Measurements from ENCODE around the gene MCOLN2.

The MCOLN2 gene

DNA sequence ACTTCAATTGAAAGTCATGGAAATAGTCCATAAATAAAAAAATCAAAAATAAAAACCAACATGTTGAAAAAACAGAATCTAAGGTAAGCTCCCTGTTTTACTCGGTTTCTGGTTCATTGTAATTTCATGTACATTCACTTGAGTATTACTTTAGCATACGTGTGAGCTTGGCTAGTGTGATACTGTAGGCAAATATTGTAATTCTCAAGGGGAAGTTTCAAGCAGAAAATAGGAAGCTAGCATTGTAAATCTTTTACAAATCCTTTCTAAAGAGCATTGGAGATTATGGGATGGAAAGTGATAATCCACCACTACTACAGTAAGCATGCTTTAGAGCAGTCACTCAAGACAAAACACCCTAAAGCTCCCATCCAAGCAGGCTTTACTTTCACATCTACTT lies 100.6 kb downstream of the MCOLN2 start:
- ATAC-seq (no peak), DNase-seq (no peak)

DNA sequence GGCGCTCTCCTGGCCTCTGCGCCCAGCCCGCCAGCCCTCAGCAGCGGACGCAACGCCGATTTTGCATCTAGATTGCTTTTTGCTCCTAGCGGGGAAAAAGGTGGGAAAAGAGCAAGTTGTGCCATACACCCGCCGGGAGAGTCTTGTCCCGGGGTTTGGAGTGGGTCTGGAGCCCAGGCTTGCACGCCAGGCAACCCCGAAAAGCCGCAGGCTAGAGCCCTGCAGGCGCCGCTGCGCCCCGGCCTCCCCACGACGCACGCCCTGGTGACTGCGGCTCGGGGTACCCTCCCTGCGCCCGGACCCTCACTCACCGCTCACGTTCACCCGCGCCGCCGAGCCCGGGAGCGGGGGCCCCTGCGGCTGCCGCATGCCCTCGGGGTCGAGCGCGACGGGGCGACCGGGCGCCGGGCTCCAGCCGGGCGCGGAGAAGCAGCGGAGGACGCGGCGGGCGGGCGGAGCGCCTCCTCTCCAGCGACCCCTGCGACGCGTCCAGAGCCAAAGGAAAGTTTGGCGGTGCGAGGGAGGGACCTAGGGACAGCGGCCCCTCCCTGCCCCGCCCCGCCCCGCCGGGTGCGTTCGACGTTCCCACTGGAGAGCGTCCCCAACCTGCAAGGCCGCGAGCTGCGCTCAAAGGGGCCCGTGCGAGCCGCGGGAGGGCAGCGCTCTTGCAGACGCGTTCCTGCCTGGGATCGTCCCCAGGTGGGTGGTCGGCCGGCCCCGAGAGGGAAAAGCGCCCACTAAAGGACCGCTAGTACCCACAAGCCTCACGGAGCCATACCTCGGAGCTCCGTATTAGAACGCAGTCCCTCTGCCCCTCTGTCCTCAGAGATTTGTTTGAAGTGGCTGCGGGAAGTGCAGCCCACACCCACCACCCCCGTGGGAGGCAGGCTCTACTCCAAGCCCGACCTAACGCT lies 104.0 kb downstream of the MCOLN2 start, which contains the start of gene LPAR3:
LPAR3 (minus strand) TSS at position 502 of the 914 bp plus-strand sequence. CDS start 27,086 bp downstream, outside the sequence.
- ATAC-seq: peak; percentile 68
- DNase-seq: peak; percentile 49

DNA sequence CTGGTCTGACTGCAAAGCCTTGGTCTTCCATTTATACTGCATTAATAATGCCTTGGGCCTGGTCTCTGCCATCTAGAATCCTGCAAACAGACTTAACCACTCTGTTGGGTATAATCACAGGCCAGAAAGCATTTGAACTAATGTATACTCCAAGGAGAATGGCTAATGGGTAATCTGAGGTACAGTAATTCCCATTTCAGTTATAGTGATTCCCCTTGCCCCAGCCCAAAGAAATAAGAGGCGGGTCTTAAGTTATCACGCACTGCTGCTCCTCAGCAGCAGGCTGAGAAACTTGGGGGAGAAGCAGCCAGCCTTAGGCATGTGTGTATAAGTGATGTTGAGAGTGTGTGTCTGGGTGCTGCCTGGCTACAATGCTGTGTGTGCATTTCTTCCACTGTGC lies 106.3 kb downstream of the MCOLN2 start:
- DNase-seq (no peak), ATAC-seq (no peak)

DNA sequence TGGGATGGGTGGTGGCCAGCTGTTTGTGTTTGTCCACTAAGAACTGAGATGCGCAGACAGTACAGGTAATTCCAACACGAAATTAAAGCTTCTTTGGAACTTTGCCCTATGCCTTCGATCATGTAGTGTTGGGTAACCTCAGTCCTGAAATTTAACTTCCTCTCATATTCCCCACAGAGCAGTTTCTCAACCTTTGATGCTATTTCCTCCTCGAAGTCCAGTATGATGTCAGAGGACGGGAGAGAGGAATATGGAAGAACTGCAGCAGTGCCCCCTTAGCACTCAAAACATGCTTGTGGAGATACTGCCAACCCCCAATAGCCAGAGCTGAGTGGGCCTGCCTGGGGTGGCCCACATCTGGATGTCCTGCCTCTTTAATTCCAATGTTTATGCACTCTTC lies 107.5 kb downstream of the MCOLN2 start:
- DNase-seq (no peak), ATAC-seq (no peak)

DNA sequence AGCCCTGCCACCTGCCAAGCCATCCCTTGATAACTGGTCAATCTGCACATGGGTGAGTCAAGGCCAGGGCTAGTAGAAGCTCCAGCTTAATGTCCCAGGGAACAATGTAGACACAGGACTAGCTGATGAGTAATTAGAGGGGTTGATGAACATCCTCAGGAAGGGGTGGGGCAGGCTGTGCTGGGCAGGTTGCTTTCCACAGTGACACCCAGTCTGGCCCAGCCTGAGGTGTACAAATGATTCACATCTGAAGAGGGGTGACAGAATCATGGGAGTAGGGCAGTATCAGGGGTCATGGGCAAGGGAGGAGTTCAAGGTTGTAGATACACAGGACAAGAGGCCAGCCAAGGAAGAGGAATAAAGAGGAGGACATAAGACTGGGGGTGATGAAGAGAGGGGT lies 108.2 kb downstream of the MCOLN2 start:
- ATAC-seq (peak; percentile 50), DNase-seq (no peak)

DNA sequence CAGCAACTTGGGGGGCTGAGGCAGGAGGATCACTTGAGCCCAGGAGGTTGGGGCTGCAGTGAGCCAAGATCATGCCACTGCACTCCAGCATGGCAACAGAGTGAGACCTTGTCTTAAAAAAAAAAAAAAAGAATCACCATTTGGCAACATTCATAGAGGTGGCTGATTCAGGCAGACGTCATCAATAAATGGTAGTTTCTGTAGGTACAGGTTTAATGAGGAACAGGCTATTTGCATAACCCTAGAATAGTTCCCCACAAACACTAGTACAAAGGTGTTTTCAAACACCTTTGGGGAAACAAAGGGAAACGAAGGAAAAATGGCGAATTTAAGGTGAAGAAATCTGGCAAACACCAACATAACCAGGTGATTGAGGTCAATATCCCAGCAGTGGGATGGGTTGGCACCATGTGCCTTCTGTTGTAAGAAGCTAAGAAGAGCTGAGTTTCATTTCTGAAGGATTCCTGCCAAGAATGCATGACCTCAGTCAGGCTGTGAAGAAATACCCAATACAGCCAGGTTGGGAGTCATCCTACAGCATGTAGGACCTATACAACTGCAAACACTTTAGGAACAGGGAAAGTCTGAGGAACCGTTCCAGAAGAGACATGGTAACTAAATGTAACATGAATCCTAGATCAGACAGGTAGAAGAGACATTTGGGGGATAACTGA lies 109.5 kb downstream of the MCOLN2 start:
- ATAC-seq (no peak), DNase-seq (no peak)

DNA sequence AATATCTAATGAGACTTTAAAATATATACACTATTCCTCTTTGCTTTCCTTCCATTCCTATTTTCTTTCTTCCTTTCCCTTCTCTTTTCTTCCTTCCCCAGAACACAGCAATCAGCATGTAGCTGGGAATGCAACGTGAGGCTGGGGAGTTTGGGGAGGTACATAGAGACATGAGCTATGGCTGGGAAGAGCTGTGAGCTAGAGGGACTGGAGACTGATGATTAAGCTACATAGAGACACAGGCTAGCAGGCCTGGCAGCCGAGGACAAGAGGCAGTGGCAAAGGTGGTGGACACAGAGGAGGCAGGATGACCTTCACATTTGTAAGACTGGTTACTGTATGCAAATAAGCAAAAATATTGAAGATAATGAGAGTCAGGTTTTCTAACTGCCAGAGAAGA lies 111.4 kb downstream of the MCOLN2 start:
- ATAC-seq (no peak), DNase-seq (no peak)

DNA sequence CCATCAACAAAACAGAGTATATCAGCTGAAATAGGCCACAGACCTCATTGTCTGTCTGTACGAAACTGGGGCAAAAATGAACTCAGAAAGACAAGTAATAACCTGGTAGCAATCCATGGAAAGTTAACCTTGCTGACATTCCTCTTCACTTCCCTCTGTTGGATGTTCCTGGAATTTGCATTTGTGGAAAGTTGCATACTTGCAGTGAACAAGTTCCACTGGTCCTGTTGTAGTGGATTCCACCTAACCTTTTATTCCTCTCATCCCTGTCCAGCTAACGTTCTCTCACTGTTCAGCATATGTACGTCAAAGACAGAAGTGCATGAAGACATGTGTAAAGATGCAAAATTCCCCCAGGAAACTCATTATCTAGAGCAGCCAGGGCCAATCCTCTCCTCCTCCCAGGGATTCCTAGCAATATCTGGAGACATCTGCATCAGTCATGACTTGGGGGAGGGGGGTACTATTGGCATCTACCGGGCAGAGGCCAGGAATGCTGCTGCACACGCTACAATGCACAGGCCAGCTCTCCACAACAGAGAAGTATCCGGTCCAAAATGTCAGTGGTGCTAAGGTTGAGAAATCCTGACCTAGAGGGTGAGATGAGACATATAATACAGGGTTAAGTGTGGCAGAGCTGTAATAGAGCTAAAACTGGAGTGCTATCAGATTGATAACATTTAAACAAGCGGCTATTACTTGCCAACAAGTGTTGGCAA lies 112.1 kb downstream of the MCOLN2 start:
- no peak for ATAC-seq
- DNase-seq: no peak

DNA sequence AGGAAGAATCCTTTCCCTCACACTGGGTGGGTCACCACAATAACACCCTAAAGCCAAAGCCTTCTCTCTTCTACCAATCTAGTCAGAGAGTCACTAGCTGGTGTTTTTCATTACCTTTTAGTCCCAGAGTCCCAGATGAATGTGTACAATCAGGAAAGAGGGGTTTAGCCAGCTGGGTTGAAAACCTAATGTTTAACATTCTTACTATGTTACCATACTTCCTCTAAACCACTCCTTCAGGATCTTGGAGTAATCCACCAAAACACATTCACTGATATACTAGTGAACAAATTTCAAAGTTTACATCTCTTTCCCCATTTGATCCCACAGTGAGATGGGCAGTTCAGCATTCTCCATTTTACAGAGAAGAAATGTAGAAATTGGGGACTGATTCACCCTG lies 113.6 kb downstream of the MCOLN2 start:
- ATAC-seq: no peak
- no peak for DNase-seq

DNA sequence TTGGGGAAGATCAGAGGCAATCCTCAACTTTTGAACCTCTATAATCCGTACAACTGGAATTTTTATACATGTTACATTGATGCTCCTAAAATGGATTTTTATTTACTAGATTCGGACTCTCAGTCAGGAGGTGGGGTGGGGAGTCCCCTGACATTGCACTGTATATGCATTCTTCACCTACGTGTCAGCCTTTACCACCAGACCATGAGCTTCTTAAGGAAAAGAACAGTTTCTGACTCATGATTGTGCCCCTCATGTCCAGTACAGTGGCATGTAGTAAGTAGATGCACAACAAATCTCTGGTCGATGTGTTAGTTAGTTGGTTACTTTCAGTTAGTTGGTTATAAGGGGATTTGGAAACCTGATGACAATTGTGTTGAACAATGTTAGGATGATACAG lies 119.3 kb downstream of the MCOLN2 start:
- no peak for ATAC-seq
- DNase-seq: no peak

DNA sequence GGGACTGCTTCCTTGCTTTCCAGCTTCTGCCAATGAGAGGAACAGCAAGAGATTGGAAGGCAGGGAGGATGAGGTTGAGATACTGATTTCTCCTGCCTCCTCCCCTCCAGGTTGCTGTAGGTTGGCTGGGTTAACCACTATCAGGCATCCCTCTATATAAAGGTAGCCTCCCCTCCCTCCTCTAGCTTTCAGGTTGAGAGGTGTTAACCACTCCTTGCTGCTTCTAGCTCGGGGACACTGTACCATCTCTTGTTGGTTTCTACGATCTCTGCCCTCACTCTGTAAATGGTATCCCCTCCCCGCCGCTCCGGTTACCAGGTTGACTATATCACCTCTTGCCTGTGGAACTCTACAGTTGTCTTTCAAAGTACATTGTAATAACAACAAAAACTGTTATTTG lies 120.6 kb downstream of the MCOLN2 start:
- no peak for DNase-seq
- ATAC-seq: peak; percentile 52

Data from stimulated activated naive CD8-positive, alpha-beta T cell treated with anti-CD3 and anti-CD28 coated beads, Interleukin-15, Interleukin-2, amounts not matched to agents 100 U/mL and 50 U/mL, for 24 hours (primary cell).